Astrocyte of the spinal cord (primary cell): ENCODE results near the gene SIAE.

Source experiments
- DNase-seq: peaks from one replicate; pipeline ENCODE4 v3.0.0; 2011; ENCODE audit warnings: low read depth, low spot score
- H3K4me3 ChIP-seq: 2 replicates; pipeline ENCODE4 v1.5.1; 2011; ENCODE audit warnings: low read depth, mild to moderate bottlenecking, low read length, moderate library complexity
- CTCF ChIP-seq: IDR thresholded peaks from 2 replicates; pipeline ENCODE4 v1.5.1; 2012; ENCODE audit warnings: low read depth, mild to moderate bottlenecking, low read length, inconsistent platforms
- in situ Hi-C: cut with HindIII; loops from 2 replicates; pipeline ENCODE4 v1.10.0; 2017; ENCODE audit warnings: low sequenced_read_pairs

The SIAE gene

GRCh38 chr11:124658501-124658900 lies 15.0 kb downstream of the SIAE start:
- TF ChIP-seq CTCF: no peak
- no peak overlapping the region for H3K4me3 ChIP-seq
- DNase-seq: no peak
- in situ Hi-C loops: no loop called here

GRCh38 chr11:124657904-124658303 lies 15.6 kb downstream of the SIAE start:
- no peak for TF ChIP-seq CTCF
- in situ Hi-C loops: no loop called here
- DNase-seq: no peak
- H3K4me3 ChIP-seq: no peak overlapping the region

- in situ Hi-C loops: no loop called here
- peak; percentile 53 for DNase-seq
- TF ChIP-seq CTCF: no peak
- no peak overlapping the region for H3K4me3 ChIP-seq
Measured at GRCh38 chr11:124656774-124657630, 16.5 kb downstream of the SIAE start.

GRCh38 chr11:124648610-124649009 lies 24.9 kb downstream of the SIAE start:
- no peak for DNase-seq
- no peak for TF ChIP-seq CTCF
- in situ Hi-C loops: no loop called here
- no peak overlapping the region for H3K4me3 ChIP-seq

- no peak overlapping the region for H3K4me3 ChIP-seq
- in situ Hi-C loops: no loop called here
- TF ChIP-seq CTCF: no peak
- no peak for DNase-seq
Measured at GRCh38 chr11:124646148-124646547, 27.4 kb downstream of the SIAE start.

GRCh38 chr11:124644426-124645280 lies 28.9 kb downstream of the SIAE start:
- peak; percentile 74 for TF ChIP-seq CTCF
- H3K4me3 ChIP-seq: no peak overlapping the region
- peak; percentile 90 for DNase-seq
- in situ Hi-C loops: no loop called here
